WTC11 (cell line): ENCODE measurements around the gene XIRP2. TPM values are rescaled to one million over a fixed set of nuclear protein-coding genes. Genes with fewer than 3 reads are reported as not detected.

Experiments used
- ATAC-seq: fragments of 200-7000 bp; cut with Tn5 transposase; 2 replicates; pipeline ENCODE4 v1.10.0; 2021; ENCODE audit warnings: mild to moderate bottlenecking, moderate library complexity
- CTCF ChIA-PET: fragments of 300-600 bp; sonication (Branson Sonifier 250); formaldehyde crosslinking; loops from one replicate; lab custom pipeline; 2021; ENCODE audit warnings: antibody characterized with exemption; lab: Charles Lee
- POLR2A ChIA-PET: fragments of 350-600 bp; sonication (Branson Sonifier 250); formaldehyde crosslinking; loops from one replicate; lab custom pipeline; 2021; ENCODE audit warnings: antibody characterized with exemption; lab: Charles Lee
- DNase-seq: peaks from one replicate; pipeline ENCODE4 v3.0.0; 2021; ENCODE audit warnings: low spot score
- H3K27ac Mint-ChIP-seq: 2 replicates; pipeline ENCODE4 v1.8.0; 2021; ENCODE audit warnings: mixed read lengths
- H3K27me3 Mint-ChIP-seq: 2 replicates; pipeline ENCODE4 v1.8.0; 2021; ENCODE audit warnings: low read depth, mild to moderate bottlenecking, moderate library complexity, mixed read lengths
- H3K36me3 Mint-ChIP-seq: 2 replicates; pipeline ENCODE4 v1.8.0; 2021; ENCODE audit warnings: mixed read lengths
- H3K4me1 Mint-ChIP-seq: 2 replicates; pipeline ENCODE4 v1.8.0; 2022; ENCODE audit warnings: mixed read lengths
- H3K4me3 Mint-ChIP-seq: 2 replicates; pipeline ENCODE4 v1.8.0; 2021; ENCODE audit warnings: mild to moderate bottlenecking, moderate library complexity, mixed read lengths
- H3K9me3 Mint-ChIP-seq: 2 replicates; pipeline ENCODE4 v1.8.0; 2021; ENCODE audit warnings: mixed read lengths
- ELF4 ChIP-seq: sonication (generic); formaldehyde crosslinking; IDR thresholded peaks from 2 replicates; pipeline ENCODE4 v1.8.1; 2022; ENCODE audit warnings: low read depth, mild to moderate bottlenecking, moderate library complexity, missing genetic modification reagents
- ESRRA ChIP-seq: sonication (generic); formaldehyde crosslinking; IDR thresholded peaks from 2 replicates; pipeline ENCODE4 v1.8.1; 2022; ENCODE audit warnings: mild to moderate bottlenecking, missing genetic modification reagents, borderline replicate concordance
- FOXJ3 ChIP-seq: sonication (generic); formaldehyde crosslinking; IDR thresholded peaks from 2 replicates; pipeline ENCODE4 v1.9.0; 2021; ENCODE audit warnings: missing genetic modification reagents, mild to moderate bottlenecking, borderline replicate concordance
- FOXP1 ChIP-seq: sonication (generic); formaldehyde crosslinking; IDR thresholded peaks from 2 replicates; pipeline ENCODE4 v1.8.0; 2022; ENCODE audit warnings: missing genetic modification reagents, mild to moderate bottlenecking, moderate library complexity, borderline replicate concordance
- JUN ChIP-seq: sonication (generic); formaldehyde crosslinking; IDR thresholded peaks from 2 replicates; pipeline ENCODE4 v1.8.0; 2023; ENCODE audit warnings: mild to moderate bottlenecking, missing genetic modification reagents
- KAT7 ChIP-seq: sonication (generic); formaldehyde crosslinking; IDR thresholded peaks from 2 replicates; pipeline ENCODE4 v1.8.1; 2023; ENCODE audit warnings: missing genetic modification reagents, mild to moderate bottlenecking, borderline replicate concordance
- MXD4 ChIP-seq: fragments of 250-450 bp; sonication (Bioruptor Pico); IDR thresholded peaks from 2 replicates; pipeline ENCODE4 v1.8.0; 2021; ENCODE audit warnings: mild to moderate bottlenecking, moderate library complexity, borderline replicate concordance
- RORB ChIP-seq: fragments of 250-450 bp; sonication (Bioruptor Pico); IDR thresholded peaks from 2 replicates; pipeline ENCODE4 v1.9.0; 2021; ENCODE audit warnings: mild to moderate bottlenecking
- SMAD4 ChIP-seq: sonication (generic); formaldehyde crosslinking; IDR thresholded peaks from 2 replicates; pipeline ENCODE4 v1.8.0; 2022; ENCODE audit warnings: mild to moderate bottlenecking, missing genetic modification reagents
- ZBTB21 ChIP-seq: sonication (generic); formaldehyde crosslinking; IDR thresholded peaks from 2 replicates; pipeline ENCODE4 v1.8.1; 2023; ENCODE audit warnings: mild to moderate bottlenecking, missing genetic modification reagents, borderline replicate concordance
- ZNF232 ChIP-seq: sonication (generic); formaldehyde crosslinking; IDR thresholded peaks from 2 replicates; pipeline ENCODE4 v1.8.0; 2022; ENCODE audit warnings: mild to moderate bottlenecking, missing genetic modification reagents
- ZNF317 ChIP-seq: sonication (generic); formaldehyde crosslinking; IDR thresholded peaks from 2 replicates; pipeline ENCODE4 v1.8.1; 2023; ENCODE audit warnings: low read depth, mild to moderate bottlenecking, moderate library complexity, missing genetic modification reagents, borderline replicate concordance
- total RNA-seq: library from RNA; stranded (reverse); gene quantifications from 3 replicates; pipeline ENCODE4 v1.2.3, GENCODE V29; 2021
- TF ChIP-seq, protein P1 (sequence below): sonication (generic); formaldehyde crosslinking; IDR thresholded peaks from 2 replicates; pipeline ENCODE4 v1.8.1; 2022; ENCODE audit warnings: mild to moderate bottlenecking, moderate library complexity, missing genetic modification reagents
- TF ChIP-seq, protein P2 (sequence below): sonication (generic); formaldehyde crosslinking; IDR thresholded peaks from 2 replicates; pipeline ENCODE4 v1.8.1; 2023; ENCODE audit warnings: mild to moderate bottlenecking, missing genetic modification reagents
- TF ChIP-seq, protein P3 (sequence below): fragments of 250-450 bp; sonication (Bioruptor Pico); IDR thresholded peaks from 2 replicates; pipeline ENCODE4 v1.9.0; 2021; ENCODE audit warnings: mild to moderate bottlenecking, borderline replicate concordance
- TF ChIP-seq, protein P4 (sequence below): sonication (generic); formaldehyde crosslinking; IDR thresholded peaks from 2 replicates; pipeline ENCODE4 v1.8.1; 2022; ENCODE audit warnings: low read depth, mild to moderate bottlenecking, moderate library complexity, missing genetic modification reagents, borderline replicate concordance
- TF ChIP-seq, protein P5 (sequence below): sonication (generic); formaldehyde crosslinking; IDR thresholded peaks from 2 replicates; pipeline ENCODE4 v1.8.0; 2022; ENCODE audit warnings: mild to moderate bottlenecking, missing genetic modification reagents
- TF ChIP-seq, protein P6 (sequence below): sonication (generic); formaldehyde crosslinking; IDR thresholded peaks from 2 replicates; pipeline ENCODE4 v1.8.1; 2023; ENCODE audit warnings: mild to moderate bottlenecking, missing genetic modification reagents, moderate library complexity
- TF ChIP-seq, protein P7 (sequence below): fragments of 250-450 bp; sonication (Bioruptor Pico); IDR thresholded peaks from 2 replicates; pipeline ENCODE4 v2.1.2; 2022; ENCODE audit warnings: mild to moderate bottlenecking, moderate library complexity
- TF ChIP-seq, protein P8 (sequence below): sonication (generic); formaldehyde crosslinking; IDR thresholded peaks from 2 replicates; pipeline ENCODE4 v1.8.1; 2022; ENCODE audit warnings: low read depth, missing genetic modification reagents, borderline replicate concordance

The XIRP2 gene
- total RNA-seq, 1 experiment from 2014 or later = 0.87 TPM

DNA sequence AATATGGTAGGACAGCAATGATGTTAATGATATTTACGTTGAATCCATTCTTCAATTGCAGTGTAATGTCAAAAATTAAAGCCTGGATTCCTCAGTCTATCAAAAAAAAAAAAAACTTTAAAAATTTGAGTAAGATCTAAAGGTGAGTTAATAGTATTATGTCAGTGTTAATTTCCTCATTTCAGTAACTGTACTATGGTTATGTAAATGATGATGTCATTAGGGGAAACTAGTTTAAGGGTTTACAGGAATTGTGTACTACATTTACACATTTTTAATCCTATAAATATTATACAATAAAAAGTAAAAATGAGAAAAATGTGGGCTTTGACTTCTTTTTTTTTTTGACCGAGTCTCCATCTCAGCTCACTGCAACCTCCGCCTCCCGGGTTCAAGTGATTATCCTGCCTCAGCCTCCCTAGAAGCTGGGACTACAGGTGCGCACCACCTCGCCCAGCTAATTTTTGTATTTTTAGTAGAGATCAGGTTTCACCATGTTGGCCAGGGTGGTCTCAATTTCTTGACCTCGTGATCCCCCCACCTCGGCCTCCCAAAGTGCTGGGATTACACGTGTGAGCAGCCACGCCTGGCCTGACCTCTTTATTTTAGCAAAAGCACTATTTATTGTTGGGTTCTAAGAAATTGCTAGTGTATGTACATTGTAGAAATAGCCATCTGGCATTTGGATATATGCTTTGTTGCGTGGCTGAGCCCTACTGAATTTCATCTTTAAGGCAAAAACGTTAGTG lies 106.5 kb downstream of the XIRP2 start:
- ChIA-PET CTCF (no interaction called here), POLR2A (no interaction called here)
- Mint-ChIP-seq H3K9me3 (no peaks in the 10 kb centered on the region), H3K27me3 (no peaks in the 10 kb centered on the region), H3K4me3 (no peak overlapping the region), H3K36me3 (no peaks in the 10 kb centered on the region), H3K4me1 (no peaks in the 10 kb centered on the region), H3K27ac (no peak overlapping the region)
- DNase-seq (no peak), ATAC-seq (no peak)
- TF ChIP-seq, protein P1, sequence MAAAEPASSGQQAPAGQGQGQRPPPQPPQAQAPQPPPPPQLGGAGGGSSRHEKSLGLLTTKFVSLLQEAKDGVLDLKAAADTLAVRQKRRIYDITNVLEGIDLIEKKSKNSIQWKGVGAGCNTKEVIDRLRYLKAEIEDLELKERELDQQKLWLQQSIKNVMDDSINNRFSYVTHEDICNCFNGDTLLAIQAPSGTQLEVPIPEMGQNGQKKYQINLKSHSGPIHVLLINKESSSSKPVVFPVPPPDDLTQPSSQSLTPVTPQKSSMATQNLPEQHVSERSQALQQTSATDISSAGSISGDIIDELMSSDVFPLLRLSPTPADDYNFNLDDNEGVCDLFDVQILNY (CRISPR knock-in tag) = no peak
- TF ChIP-seq, protein P2, sequence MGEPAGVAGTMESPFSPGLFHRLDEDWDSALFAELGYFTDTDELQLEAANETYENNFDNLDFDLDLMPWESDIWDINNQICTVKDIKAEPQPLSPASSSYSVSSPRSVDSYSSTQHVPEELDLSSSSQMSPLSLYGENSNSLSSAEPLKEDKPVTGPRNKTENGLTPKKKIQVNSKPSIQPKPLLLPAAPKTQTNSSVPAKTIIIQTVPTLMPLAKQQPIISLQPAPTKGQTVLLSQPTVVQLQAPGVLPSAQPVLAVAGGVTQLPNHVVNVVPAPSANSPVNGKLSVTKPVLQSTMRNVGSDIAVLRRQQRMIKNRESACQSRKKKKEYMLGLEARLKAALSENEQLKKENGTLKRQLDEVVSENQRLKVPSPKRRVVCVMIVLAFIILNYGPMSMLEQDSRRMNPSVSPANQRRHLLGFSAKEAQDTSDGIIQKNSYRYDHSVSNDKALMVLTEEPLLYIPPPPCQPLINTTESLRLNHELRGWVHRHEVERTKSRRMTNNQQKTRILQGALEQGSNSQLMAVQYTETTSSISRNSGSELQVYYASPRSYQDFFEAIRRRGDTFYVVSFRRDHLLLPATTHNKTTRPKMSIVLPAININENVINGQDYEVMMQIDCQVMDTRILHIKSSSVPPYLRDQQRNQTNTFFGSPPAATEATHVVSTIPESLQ (CRISPR knock-in tag) = no peak
- TF ChIP-seq FOXJ3 (CRISPR knock-in tag) (no peak), ZBTB21 (CRISPR knock-in tag) (no peak), RORB (CRISPR knock-in tag) (no peak), JUN (CRISPR knock-in tag) (no peak), KAT7 (CRISPR knock-in tag) (no peak), ELF4 (CRISPR knock-in tag) (no peak), ESRRA (CRISPR knock-in tag) (no peak), ZNF232 (CRISPR knock-in tag) (no peak), SMAD4 (CRISPR knock-in tag) (no peak), FOXP1 (no peak), ZNF317 (CRISPR knock-in tag) (no peak), MXD4 (CRISPR knock-in tag) (no peak)
- TF ChIP-seq, protein P3, sequence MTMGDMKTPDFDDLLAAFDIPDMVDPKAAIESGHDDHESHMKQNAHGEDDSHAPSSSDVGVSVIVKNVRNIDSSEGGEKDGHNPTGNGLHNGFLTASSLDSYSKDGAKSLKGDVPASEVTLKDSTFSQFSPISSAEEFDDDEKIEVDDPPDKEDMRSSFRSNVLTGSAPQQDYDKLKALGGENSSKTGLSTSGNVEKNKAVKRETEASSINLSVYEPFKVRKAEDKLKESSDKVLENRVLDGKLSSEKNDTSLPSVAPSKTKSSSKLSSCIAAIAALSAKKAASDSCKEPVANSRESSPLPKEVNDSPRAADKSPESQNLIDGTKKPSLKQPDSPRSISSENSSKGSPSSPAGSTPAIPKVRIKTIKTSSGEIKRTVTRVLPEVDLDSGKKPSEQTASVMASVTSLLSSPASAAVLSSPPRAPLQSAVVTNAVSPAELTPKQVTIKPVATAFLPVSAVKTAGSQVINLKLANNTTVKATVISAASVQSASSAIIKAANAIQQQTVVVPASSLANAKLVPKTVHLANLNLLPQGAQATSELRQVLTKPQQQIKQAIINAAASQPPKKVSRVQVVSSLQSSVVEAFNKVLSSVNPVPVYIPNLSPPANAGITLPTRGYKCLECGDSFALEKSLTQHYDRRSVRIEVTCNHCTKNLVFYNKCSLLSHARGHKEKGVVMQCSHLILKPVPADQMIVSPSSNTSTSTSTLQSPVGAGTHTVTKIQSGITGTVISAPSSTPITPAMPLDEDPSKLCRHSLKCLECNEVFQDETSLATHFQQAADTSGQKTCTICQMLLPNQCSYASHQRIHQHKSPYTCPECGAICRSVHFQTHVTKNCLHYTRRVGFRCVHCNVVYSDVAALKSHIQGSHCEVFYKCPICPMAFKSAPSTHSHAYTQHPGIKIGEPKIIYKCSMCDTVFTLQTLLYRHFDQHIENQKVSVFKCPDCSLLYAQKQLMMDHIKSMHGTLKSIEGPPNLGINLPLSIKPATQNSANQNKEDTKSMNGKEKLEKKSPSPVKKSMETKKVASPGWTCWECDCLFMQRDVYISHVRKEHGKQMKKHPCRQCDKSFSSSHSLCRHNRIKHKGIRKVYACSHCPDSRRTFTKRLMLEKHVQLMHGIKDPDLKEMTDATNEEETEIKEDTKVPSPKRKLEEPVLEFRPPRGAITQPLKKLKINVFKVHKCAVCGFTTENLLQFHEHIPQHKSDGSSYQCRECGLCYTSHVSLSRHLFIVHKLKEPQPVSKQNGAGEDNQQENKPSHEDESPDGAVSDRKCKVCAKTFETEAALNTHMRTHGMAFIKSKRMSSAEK = no peak
- TF ChIP-seq, protein P4, sequence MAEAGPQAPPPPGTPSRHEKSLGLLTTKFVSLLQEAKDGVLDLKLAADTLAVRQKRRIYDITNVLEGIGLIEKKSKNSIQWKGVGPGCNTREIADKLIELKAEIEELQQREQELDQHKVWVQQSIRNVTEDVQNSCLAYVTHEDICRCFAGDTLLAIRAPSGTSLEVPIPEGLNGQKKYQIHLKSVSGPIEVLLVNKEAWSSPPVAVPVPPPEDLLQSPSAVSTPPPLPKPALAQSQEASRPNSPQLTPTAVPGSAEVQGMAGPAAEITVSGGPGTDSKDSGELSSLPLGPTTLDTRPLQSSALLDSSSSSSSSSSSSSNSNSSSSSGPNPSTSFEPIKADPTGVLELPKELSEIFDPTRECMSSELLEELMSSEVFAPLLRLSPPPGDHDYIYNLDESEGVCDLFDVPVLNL (CRISPR knock-in tag) = no peak
- TF ChIP-seq, protein P5, sequence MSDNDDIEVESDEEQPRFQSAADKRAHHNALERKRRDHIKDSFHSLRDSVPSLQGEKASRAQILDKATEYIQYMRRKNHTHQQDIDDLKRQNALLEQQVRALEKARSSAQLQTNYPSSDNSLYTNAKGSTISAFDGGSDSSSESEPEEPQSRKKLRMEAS = no peak
- TF ChIP-seq, protein P6, sequence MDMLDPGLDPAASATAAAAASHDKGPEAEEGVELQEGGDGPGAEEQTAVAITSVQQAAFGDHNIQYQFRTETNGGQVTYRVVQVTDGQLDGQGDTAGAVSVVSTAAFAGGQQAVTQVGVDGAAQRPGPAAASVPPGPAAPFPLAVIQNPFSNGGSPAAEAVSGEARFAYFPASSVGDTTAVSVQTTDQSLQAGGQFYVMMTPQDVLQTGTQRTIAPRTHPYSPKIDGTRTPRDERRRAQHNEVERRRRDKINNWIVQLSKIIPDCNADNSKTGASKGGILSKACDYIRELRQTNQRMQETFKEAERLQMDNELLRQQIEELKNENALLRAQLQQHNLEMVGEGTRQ (CRISPR knock-in tag) = no peak
- TF ChIP-seq, protein P7, sequence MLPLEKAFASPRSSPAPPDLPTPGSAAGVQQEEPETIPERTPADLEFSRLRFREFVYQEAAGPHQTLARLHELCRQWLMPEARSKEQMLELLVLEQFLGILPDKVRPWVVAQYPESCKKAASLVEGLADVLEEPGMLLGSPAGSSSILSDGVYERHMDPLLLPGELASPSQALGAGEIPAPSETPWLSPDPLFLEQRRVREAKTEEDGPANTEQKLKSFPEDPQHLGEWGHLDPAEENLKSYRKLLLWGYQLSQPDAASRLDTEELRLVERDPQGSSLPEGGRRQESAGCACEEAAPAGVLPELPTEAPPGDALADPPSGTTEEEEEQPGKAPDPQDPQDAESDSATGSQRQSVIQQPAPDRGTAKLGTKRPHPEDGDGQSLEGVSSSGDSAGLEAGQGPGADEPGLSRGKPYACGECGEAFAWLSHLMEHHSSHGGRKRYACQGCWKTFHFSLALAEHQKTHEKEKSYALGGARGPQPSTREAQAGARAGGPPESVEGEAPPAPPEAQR (CRISPR knock-in tag) = no peak
- TF ChIP-seq, protein P8, sequence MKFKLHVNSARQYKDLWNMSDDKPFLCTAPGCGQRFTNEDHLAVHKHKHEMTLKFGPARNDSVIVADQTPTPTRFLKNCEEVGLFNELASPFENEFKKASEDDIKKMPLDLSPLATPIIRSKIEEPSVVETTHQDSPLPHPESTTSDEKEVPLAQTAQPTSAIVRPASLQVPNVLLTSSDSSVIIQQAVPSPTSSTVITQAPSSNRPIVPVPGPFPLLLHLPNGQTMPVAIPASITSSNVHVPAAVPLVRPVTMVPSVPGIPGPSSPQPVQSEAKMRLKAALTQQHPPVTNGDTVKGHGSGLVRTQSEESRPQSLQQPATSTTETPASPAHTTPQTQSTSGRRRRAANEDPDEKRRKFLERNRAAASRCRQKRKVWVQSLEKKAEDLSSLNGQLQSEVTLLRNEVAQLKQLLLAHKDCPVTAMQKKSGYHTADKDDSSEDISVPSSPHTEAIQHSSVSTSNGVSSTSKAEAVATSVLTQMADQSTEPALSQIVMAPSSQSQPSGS = no peak
